Tibial nerve (tissue), 3 donors: ENCODE data around the gene PERP.

Experiments
- CTCF ChIP-seq, 5 experiments: fragments of 200-600 bp in 3 of 5; fragments of 450-650 bp in 2 of 5; sonication (generic) in 3 of 5; IDR thresholded peaks; one replicate each; pipeline ENCODE4 v1.5.1; 2016 to 2019; ENCODE audit warnings: antibody characterized with exemption in 5 of 5, mild to moderate bottlenecking in 3 of 5, moderate library complexity in 2 of 5
- POLR2A ChIP-seq, 2 donors: fragments of 450-650 bp; IDR thresholded peaks; one replicate each; pipeline ENCODE4 v1.6.1; 2017; ENCODE audit warnings: antibody characterized with exemption in 2 of 2, mild to moderate bottlenecking in 2 of 2, moderate library complexity in 2 of 2

GRCh38 chr6:138110229-138110628 is 3.0 kb upstream of the PERP start:
- TF ChIP-seq CTCF (IDR thresholded peaks at IDR 0.05) (no peak), POLR2A (IDR thresholded peaks at IDR 0.05) (no peak)
